Ovary (tissue), 3 donors: ENCODE results near the gene CEP128.

Experiments
- CTCF ChIP-seq, 3 donors: fragments of 450-650 bp in 2 of 3; fragments of 200-600 bp in 1 of 3; IDR thresholded peaks; one replicate each; pipeline versions ENCODE4 v1.5.1 to v1.8.0; 2016 to 2022; ENCODE audit warnings: antibody characterized with exemption in 3 of 3, mild to moderate bottlenecking in 1 of 3
- EP300 ChIP-seq: sonication (generic); formaldehyde crosslinking; IDR thresholded peaks from one replicate; pipeline ENCODE4 v1.6.1; 2017; ENCODE audit warnings: antibody characterized with exemption
- POLR2A ChIP-seq: fragments of 450-650 bp; IDR thresholded peaks from one replicate; pipeline ENCODE4 v1.6.1; 2017; ENCODE audit warnings: antibody characterized with exemption, mild to moderate bottlenecking, moderate library complexity
- donor health status: DM: no; HTN: no; CAD: no.

GRCh38 chr14:80607430-80608190 is 333.9 kb downstream of the CEP128 start:
- no peak for TF ChIP-seq CTCF (IDR thresholded peaks at IDR 0.05)
- no peak for TF ChIP-seq POLR2A
- TF ChIP-seq EP300 = no peak
